Iris pigment epithelial cell (primary cell): Measurements from ENCODE around the gene NFATC2IP.
"Not testable (repeated sequence)": the region's sequence is repeated elsewhere in the genome, so short reads cannot be mapped to it uniquely, and the experiment has no call there.

Experiments used
- DNase-seq: peaks from one replicate; pipeline ENCODE4 v3.0.0-alpha.2; 2011; ENCODE audit warnings: low read depth

The NFATC2IP gene

DNA sequence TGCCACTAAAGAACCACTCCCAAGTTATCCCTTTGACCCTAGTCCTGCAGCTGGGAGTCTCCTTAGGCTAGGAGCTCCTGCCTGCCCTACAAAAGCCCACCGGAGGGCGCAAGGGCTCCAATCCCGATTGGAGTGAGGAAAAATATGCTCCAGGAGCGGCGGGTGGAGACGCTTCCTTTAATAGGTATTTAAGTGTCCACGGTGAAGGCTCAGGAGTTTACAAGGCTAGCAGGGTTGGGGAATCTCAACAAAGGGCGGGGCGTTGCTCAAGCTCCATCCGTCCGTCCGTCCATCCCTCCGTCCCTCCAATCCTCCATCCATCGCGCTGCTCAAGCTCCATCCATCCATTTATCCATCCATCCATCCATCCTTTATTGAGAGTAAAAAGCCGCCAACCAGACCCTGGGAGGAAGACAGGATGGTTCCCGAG is 23.3 kb downstream of the NFATC2IP start:
- DNase-seq: peak; percentile 57

DNA sequence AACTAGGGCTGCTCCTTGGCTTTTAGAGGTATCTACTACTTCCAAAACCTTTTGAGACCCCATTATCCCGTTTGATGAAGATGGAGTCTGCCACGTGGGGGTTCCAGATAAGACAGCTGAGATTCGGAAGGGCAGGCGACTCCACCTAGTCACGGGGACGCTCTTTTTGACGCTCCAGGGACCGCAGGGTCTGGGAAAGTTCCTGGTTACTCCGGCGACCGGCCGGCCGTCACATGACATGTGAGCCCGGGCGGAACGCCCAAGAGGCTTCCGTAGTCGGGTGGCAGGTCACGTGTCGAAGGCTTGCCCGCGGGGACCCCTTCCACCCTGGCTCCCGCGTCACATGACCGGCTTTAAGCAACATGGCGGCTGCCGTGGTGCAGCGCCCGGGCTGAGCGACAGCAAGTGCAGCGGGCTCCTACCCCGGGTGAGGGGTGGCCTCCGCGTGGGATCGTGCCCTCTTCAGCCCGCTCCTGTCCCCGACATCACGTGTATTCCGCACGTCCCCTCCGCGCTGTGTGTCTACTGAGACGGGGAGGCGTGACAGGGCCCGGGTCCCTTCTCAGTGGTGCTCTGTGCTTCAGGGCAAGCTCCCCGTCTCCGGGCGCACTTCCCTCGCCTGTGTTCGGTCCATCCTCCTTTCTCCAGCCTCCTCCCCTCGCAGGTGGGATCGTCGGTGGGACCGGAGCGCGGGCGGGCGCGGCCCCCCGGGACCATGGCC is 23.9 kb downstream of the NFATC2IP start, which contains the start of gene SPNS1:
SPNS1 (plus strand) TSS at position 342 of the 721 bp plus-strand sequence; CDS start at position 716, 374 bp downstream.
- peak; percentile 98 for DNase-seq

- DNase-seq: no peak
These were observed 24.4 kb downstream of the NFATC2IP start for GRCh38 chr16:28975158-28975599.

GRCh38 chr16:28977703-28978662 is 27.2 kb downstream of the NFATC2IP start:
- DNase-seq: no peak

- not testable (repeated sequence) for DNase-seq
These were observed 29.6 kb downstream of the NFATC2IP start for GRCh38 chr16:28980330-28980729.

- no peak for DNase-seq
These were observed 30.2 kb downstream of the NFATC2IP start for GRCh38 chr16:28980929-28981328.

DNA sequence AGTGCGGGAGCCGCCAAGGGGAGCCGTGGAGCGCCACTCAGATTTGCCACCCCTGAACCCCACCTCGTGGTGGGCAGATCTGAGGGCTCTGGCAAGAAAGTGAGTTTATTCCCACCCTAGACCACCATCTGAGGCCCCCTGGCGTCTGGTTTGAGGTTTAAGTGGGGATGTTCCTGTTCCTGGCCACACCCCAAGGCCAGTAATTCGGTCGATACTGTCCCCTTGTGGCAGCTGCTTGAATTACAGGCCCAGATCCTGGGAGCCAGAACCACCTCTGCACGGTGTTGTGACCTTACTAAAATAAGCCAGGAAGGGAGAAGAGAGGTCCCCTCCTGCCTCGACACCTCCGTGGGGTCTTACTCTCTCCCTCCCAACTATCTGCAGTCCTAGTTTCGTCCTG is 30.8 kb downstream of the NFATC2IP start:
- DNase-seq: no peak

DNA sequence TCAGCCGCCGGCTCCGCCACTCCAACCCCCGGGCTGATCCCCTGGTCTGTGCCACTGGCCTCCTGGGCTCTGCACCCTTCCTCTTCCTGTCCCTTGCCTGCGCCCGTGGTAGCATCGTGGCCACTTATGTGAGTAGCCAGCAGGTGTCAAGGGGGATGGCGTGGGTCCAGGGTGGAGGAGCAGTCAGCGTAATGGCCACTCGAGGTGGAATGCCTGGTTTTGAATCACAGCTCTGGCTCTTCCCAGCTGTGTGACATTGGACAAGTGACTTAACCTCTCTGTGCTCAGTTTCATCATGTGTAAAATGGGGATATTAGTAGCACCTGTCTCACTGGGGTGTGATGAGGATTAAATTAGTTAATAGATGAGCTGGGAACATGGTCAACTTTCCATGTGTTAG is 31.7 kb downstream of the NFATC2IP start:
- DNase-seq: no peak

GRCh38 chr16:28982949-28983348 is 32.2 kb downstream of the NFATC2IP start:
- DNase-seq: no peak

DNA sequence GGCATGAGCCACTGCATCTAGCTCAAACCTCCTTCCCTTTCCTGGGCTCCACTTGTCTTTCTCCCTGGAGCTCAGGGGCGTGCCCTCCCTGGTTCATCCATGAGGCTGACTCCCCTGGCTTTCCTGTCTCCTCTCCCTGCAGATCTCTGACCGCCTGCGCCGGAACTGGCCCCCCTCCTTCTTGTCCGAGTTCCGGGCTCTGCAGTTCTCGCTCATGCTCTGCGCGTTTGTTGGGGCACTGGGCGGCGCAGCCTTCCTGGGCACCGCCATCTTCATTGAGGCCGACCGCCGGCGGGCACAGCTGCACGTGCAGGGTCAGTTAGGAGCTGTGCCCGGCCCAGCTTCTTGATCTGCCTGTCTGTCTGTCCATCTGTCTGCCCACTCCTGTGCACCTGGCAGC is 32.9 kb downstream of the NFATC2IP start:
- no peak for DNase-seq

- DNase-seq: no peak
These were observed 33.4 kb downstream of the NFATC2IP start for GRCh38 chr16:28984091-28984490.

GRCh38 chr16:28984619-28985135 is 33.9 kb downstream of the NFATC2IP start, which contains the start of gene LAT:
Gene LAT, plus strand, starts transcription at chr16:28985052. Its CDS starts 366 bp downstream, at chr16:28985418.
- DNase-seq: no peak

DNA sequence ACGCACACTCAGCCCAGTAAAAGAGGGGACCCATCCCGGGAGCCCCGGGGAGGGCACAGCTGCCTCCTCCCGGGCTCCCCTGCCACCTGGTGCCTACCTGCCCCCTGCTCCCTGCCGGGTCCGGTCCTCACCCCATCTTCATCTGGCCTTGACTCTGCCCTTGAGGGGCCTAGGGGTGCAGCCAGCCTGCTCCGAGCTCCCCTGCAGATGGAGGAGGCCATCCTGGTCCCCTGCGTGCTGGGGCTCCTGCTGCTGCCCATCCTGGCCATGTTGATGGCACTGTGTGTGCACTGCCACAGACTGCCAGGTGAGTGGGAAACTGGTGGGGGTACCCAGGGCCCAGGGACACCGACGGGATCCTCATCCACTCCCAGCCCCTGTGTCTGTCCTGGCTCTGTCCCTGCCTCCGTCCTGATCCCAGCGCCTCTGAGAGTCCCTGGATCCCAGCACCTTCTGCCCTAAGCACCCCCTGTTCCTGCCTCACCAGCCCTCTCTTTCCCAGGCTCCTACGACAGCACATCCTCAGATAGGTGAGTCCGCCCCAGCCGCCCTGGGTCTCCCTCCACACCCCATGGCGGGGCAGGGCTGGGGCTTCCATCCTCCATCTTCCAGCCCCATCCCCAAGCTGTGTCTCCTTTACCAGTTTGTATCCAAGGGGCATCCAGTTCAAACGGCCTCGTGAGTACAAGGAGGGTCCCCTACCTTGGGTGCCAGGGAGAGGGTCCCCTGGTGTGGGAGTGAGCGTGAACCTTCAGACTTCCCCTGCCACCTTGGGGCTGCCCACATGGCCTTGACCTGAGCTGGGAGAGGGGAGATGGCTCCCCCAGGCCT is 34.7 kb downstream of the NFATC2IP start:
- no peak for DNase-seq

GRCh38 chr16:28986046-28986445 is 35.3 kb downstream of the NFATC2IP start:
- DNase-seq: no peak

DNA sequence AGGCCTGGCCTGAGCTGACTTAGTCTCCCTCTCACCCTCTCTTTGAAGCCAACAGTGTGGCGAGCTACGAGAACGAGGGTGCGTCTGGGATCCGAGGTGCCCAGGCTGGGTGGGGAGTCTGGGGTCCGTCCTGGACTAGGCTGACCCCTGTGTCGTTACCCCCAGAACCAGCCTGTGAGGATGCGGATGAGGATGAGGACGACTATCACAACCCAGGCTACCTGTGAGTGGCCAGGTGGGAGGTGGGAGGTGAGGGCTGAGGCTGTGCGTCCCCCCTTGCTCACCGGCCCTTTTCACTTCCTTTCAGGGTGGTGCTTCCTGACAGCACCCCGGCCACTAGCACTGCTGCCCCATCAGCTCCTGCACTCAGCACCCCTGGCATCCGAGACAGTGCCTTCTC is 35.8 kb downstream of the NFATC2IP start:
- DNase-seq: no peak

DNA sequence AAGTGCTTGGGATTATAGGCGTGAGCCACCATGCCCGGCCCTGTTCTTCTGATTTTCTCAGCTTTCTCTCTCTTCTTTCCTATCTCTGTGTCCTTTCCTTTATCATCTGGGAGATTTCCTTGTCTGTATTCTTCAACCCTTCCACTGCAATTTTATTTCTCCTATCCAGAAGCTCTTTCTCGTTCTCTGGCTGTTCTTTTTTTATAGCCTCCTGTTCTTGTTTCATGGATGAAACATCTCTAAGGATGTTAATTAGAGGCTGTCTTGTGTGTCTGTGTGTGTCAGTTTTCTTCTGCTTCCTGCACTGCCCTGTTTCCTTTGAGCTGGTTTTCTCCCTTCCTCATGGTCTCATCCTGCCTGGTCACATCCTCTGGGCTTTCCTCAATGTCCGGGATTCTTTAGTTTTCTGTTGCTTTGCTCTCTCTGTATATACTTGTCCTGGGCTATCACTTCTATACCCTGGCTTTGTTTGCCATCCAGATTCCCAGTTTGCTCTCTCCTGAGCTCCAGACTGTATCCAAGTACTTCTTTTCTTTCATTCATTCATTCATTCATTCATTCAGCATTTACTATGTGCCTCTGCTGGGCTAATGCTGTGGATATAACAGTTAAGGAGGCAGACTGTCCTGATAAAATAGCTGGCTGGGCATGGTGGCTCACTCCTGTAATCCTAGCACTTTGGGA is 36.6 kb downstream of the NFATC2IP start:
- DNase-seq: no peak

GRCh38 chr16:28989363-28989762 is 38.6 kb downstream of the NFATC2IP start:
- no peak for DNase-seq

DNA sequence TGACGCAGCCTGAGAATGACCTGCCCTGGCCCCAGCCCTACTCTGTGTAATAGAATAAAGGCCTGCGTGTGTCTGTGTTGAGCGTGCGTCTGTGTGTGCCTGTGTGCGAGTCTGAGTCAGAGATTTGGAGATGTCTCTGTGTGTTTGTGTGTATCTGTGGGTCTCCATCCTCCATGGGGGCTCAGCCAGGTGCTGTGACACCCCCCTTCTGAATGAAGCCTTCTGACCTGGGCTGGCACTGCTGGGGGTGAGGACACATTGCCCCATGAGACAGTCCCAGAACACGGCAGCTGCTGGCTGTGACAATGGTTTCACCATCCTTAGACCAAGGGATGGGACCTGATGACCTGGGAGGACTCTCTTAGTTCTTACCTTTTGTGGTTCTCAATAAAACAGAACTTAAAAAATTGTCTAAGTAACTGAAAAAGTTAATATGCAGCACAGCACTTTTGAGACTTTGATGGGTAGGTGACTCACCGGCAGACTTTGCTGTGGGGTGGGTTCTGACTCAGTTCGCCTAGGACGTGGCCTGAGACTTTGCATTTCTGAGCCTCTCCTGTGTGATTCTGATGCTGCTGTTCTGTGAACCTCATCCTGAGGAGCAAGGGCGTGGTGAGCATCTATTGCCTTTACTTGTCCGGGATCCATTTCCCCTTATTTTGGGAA is 39.8 kb downstream of the NFATC2IP start:
- no peak for DNase-seq

DNA sequence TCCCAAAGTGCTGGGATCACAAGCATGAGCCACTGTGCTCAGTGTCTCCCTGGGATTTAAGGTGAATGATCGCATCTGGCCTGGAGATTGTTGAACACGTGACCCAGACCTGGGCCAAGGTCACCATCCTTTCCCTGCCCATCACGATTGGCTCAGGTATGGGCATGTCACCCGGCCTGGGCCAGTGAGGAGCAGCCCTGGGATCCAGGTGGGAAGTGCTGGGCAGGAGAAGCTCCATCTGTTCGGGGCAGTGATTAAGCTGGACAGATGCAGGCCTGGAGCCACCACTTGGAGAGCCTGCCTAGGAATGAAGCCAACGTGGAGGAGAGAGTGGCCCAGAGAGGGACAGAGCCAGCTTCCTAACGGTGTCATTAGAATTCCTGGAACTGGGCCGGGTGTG is 41.0 kb downstream of the NFATC2IP start:
- no peak for DNase-seq

- DNase-seq: no peak
These were observed 41.8 kb downstream of the NFATC2IP start for GRCh38 chr16:28992496-28992895.
